ENCODE measurements around the gene S100A11. TPM values are rescaled to one million over a fixed set of nuclear protein-coding genes. Genes with fewer than 3 reads are reported as not detected.

S100A11 gene
- total RNA-seq, 1 experiment from 2014 or later: 1,562 TPM

GRCh38 chr1:152038871-152039270 lies 2.1 kb upstream of the S100A11 start:
- Mint-ChIP-seq H3K27ac (ENCODE audit: low read depth, unreplicated experiment) (no peak overlapping the region), H3K27me3 (ENCODE audit: insufficient read depth, unreplicated experiment) (no peaks in the 10 kb centered on the region), H3K36me3 (ENCODE audit: insufficient read depth, unreplicated experiment) (peaks cover 29% of the 10 kb centered on the region), H3K4me1 (ENCODE audit: insufficient read depth, unreplicated experiment) (peaks cover 3% of the 10 kb centered on the region), H3K4me3 (ENCODE audit: unreplicated experiment) (no peak overlapping the region), H3K9me3 (ENCODE audit: unreplicated experiment) (no peaks in the 10 kb centered on the region)
- POLR2A ChIA-PET: interaction anchor here (0.6 to 13.2 kb wide), 6 partner anchors 8 to 138 kb away, joined by 3 to 622 read pairs (median 3); partner anchors contain the start of gene THEM4
- intact Hi-C loops (cut with micrococcal nuclease): no loop called here
- DNase-seq (ENCODE audit: unreplicated experiment): no peak
- CTCF ChIA-PET: interaction anchor here (0.6 to 6.4 kb wide), 3 partner anchors 9 to 106 kb away, joined by 3 to 84 read pairs (median 3); no protein-coding TSS in a partner anchor
- no peak for TF ChIP-seq CTCF (IDR thresholded peaks at IDR 0.05; ENCODE audit: unreplicated experiment)
- no TSS peak for BruUV-seq (replicated peaks)

GRCh38 chr1:152035539-152036266 lies 1.1 kb downstream of the S100A11 start:
- ChIA-PET POLR2A (interaction anchor here (0.5 to 13.2 kb wide), 39 partner anchors 11 to 1531 kb away, joined by 3 to 622 read pairs (median 9); partner anchors contain the start of genes GOLPH3L, S100A10, S100A2 and THEM4), CTCF (interaction anchor here (0.6 to 6.4 kb wide), 18 partner anchors 12 to 783 kb away, joined by 3 to 84 read pairs (median 4); no protein-coding TSS in a partner anchor)
- intact Hi-C loops (cut with micrococcal nuclease): loop anchor here (1.0 to 2.0 kb wide), 2 partner anchors 13 to 23 kb away; no protein-coding TSS in a partner anchor
- Mint-ChIP-seq H3K27me3 (ENCODE audit: insufficient read depth, unreplicated experiment) (no peaks in the 10 kb centered on the region), H3K36me3 (ENCODE audit: insufficient read depth, unreplicated experiment) (peaks cover 60% of the 10 kb centered on the region), H3K27ac (ENCODE audit: low read depth, unreplicated experiment) (peak overlapping the region; percentile 86), H3K4me3 (ENCODE audit: unreplicated experiment) (peak overlapping the region; percentile 84), H3K4me1 (ENCODE audit: insufficient read depth, unreplicated experiment) (peaks cover 19% of the 10 kb centered on the region), H3K9me3 (ENCODE audit: unreplicated experiment) (no peaks in the 10 kb centered on the region)
- TSS peak; percentile 77 for BruUV-seq (replicated peaks)
- peak; percentile 54 for DNase-seq (ENCODE audit: unreplicated experiment)
- no peak for TF ChIP-seq CTCF (IDR thresholded peaks at IDR 0.05; ENCODE audit: unreplicated experiment)

GRCh38 chr1:152034654-152035538 lies 1.9 kb downstream of the S100A11 start:
- H3K36me3 Mint-ChIP-seq (ENCODE audit: insufficient read depth, unreplicated experiment): peaks cover 68% of the 10 kb centered on the region
- no peaks in the 10 kb centered on the region for H3K27me3 Mint-ChIP-seq (ENCODE audit: insufficient read depth, unreplicated experiment)
- TF ChIP-seq CTCF (IDR thresholded peaks at IDR 0.05; ENCODE audit: unreplicated experiment): peak; percentile 99
- peaks cover 27% of the 10 kb centered on the region for H3K4me1 Mint-ChIP-seq (ENCODE audit: insufficient read depth, unreplicated experiment)
- ChIA-PET POLR2A (interaction anchor here (0.5 to 13.2 kb wide), 43 partner anchors 10 to 1338 kb away, joined by 3 to 622 read pairs (median 9); partner anchors contain the start of genes GOLPH3L, S100A10 and THEM4), CTCF (interaction anchor here (0.5 to 6.4 kb wide), 48 partner anchors 8 to 1065 kb away, joined by 3 to 84 read pairs (median 4); partner anchors contain the start of gene THEM4)
- intact Hi-C loops (cut with micrococcal nuclease): loop anchor here (1.0 to 2.0 kb wide), 3 partner anchors 22 to 101 kb away; no protein-coding TSS in a partner anchor
- no TSS peak for BruUV-seq (replicated peaks)
- H3K4me3 Mint-ChIP-seq (ENCODE audit: unreplicated experiment): peak overlapping the region; percentile 84
- DNase-seq (ENCODE audit: unreplicated experiment): peak; percentile 89
- peak overlapping the region; percentile 86 for H3K27ac Mint-ChIP-seq (ENCODE audit: low read depth, unreplicated experiment)
- H3K9me3 Mint-ChIP-seq (ENCODE audit: unreplicated experiment): no peaks in the 10 kb centered on the region
